Loucy (cell line): ENCODE measurements around the gene GPR75.

Experiments used
- H2AFZ ChIP-seq: fragments of 200-600 bp; sonication (generic); 2 replicates; pipeline ENCODE4 v1.6.0; 2016; ENCODE audit warnings: antibody characterized with exemption, mild to moderate bottlenecking, low read length, moderate library complexity
- H3F3A ChIP-seq: fragments of 200-600 bp; 2 replicates; pipeline ENCODE4 v1.6.0; 2016; ENCODE audit warnings: antibody characterized with exemption, low read depth, mild to moderate bottlenecking
- H3K27me3 ChIP-seq: fragments of 200-600 bp; sonication (generic); 2 replicates; pipeline ENCODE4 v1.6.1; 2014; ENCODE audit warnings: low read length, mild to moderate bottlenecking; ENCODE audit not compliant: insufficient read depth, poor library complexity, severe bottlenecking
- H3K36me3 ChIP-seq: fragments of 200-600 bp; sonication (generic); 2 replicates; pipeline ENCODE4 v1.6.1; 2016; ENCODE audit warnings: low read length; ENCODE audit not compliant: insufficient read depth
- H3K4me1 ChIP-seq: fragments of 200-600 bp; sonication (generic); 2 replicates; pipeline ENCODE4 v1.5.1; 2014; ENCODE audit warnings: low read length, mild to moderate bottlenecking; ENCODE audit not compliant: insufficient read depth, poor library complexity, severe bottlenecking
- H3K4me2 ChIP-seq: fragments of 200-600 bp; sonication (generic); 2 replicates; pipeline ENCODE4 v1.6.0; 2014; ENCODE audit warnings: antibody characterized with exemption, low read length, low read depth, mild to moderate bottlenecking; ENCODE audit not compliant: poor library complexity, severe bottlenecking
- H3K4me3 ChIP-seq: fragments of 200-600 bp; sonication (generic); 2 replicates; pipeline ENCODE4 v1.5.1; 2014; ENCODE audit warnings: low read length, mild to moderate bottlenecking, mixed read lengths; ENCODE audit not compliant: poor library complexity, severe bottlenecking
- H3K79me2 ChIP-seq: fragments of 200-600 bp; sonication (generic); 2 replicates; pipeline ENCODE4 v1.6.1; 2014; ENCODE audit warnings: low read length; ENCODE audit not compliant: insufficient read depth
- H3K9ac ChIP-seq: fragments of 200-600 bp; sonication (generic); 2 replicates; pipeline ENCODE4 v1.6.0; 2014; ENCODE audit warnings: mild to moderate bottlenecking, low read depth, low read length, moderate library complexity; ENCODE audit not compliant: poor library complexity, severe bottlenecking
- H3K9me2 ChIP-seq: fragments of 200-600 bp; sonication (generic); replicated peaks from 2 replicates; pipeline ENCODE4 v1.6.1; 2016; ENCODE audit warnings: low read depth, low read length, mixed read lengths
- H3K9me3 ChIP-seq: fragments of 200-600 bp; sonication (generic); 2 replicates; pipeline ENCODE4 v1.6.1; 2014; ENCODE audit warnings: mild to moderate bottlenecking, antibody characterized with exemption, low read length, low read depth; ENCODE audit not compliant: insufficient read depth
- H4K20me1 ChIP-seq: fragments of 200-600 bp; sonication (generic); 2 replicates; pipeline ENCODE4 v1.6.0; 2014; ENCODE audit warnings: antibody characterized with exemption, low read length, mild to moderate bottlenecking; ENCODE audit not compliant: insufficient read depth, poor library complexity, severe bottlenecking
- EZH2phosphoT487 ChIP-seq: fragments of 200-600 bp; IDR thresholded peaks from 2 replicates; pipeline ENCODE4 v1.6.1; 2018; ENCODE audit warnings: antibody characterized with exemption, mild to moderate bottlenecking, moderate library complexity, borderline replicate concordance
- TF ChIP-seq, protein P1 (sequence below): fragments of 200-600 bp; sonication (generic); conservative IDR thresholded peaks from 2 replicates; pipeline ENCODE4 v1.5.1; 2014; ENCODE audit warnings: mild to moderate bottlenecking, antibody characterized with exemption, low read length

Gene GPR75

DNA sequence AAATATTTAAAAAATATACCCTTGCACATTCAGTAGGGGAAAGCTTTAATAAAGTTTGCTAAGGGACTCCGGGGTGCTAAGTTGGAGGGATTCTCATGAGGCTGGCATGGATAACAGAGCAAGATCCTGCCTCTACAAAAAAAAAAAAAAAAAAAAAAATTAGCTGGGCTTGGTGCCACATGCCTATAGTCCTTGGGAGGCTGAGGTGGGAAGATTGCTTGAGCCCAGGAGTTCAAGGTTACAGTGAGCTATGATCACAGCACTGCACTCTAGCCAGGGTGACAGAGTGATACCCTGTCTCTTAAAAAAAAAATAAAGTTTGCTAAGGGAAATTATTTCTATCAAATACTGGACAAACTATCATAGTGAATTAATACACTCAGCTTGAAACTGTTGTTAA lies 17.3 kb upstream of the GPR75 start:
- no peak overlapping the region for H2AFZ ChIP-seq
- no peak overlapping the region for H3K4me2 ChIP-seq
- no peak overlapping the region for H3K4me3 ChIP-seq
- H3K4me1 ChIP-seq = no peaks in the 10 kb centered on the region
- no peaks in the 10 kb centered on the region for H3K27me3 ChIP-seq
- no peaks in the 10 kb centered on the region for H3F3A ChIP-seq
- no peaks in the 10 kb centered on the region for H3K9me2 ChIP-seq
- H4K20me1 ChIP-seq = no peaks in the 10 kb centered on the region
- TF ChIP-seq EZH2phosphoT487 = no peak
- TF ChIP-seq, protein P1, sequence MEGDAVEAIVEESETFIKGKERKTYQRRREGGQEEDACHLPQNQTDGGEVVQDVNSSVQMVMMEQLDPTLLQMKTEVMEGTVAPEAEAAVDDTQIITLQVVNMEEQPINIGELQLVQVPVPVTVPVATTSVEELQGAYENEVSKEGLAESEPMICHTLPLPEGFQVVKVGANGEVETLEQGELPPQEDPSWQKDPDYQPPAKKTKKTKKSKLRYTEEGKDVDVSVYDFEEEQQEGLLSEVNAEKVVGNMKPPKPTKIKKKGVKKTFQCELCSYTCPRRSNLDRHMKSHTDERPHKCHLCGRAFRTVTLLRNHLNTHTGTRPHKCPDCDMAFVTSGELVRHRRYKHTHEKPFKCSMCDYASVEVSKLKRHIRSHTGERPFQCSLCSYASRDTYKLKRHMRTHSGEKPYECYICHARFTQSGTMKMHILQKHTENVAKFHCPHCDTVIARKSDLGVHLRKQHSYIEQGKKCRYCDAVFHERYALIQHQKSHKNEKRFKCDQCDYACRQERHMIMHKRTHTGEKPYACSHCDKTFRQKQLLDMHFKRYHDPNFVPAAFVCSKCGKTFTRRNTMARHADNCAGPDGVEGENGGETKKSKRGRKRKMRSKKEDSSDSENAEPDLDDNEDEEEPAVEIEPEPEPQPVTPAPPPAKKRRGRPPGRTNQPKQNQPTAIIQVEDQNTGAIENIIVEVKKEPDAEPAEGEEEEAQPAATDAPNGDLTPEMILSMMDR = no peak
- H3K79me2 ChIP-seq = no peaks in the 10 kb centered on the region
- peaks cover 51% of the 10 kb centered on the region for H3K36me3 ChIP-seq
- no peaks in the 10 kb centered on the region for H3K9me3 ChIP-seq
- no peak overlapping the region for H3K9ac ChIP-seq

DNA sequence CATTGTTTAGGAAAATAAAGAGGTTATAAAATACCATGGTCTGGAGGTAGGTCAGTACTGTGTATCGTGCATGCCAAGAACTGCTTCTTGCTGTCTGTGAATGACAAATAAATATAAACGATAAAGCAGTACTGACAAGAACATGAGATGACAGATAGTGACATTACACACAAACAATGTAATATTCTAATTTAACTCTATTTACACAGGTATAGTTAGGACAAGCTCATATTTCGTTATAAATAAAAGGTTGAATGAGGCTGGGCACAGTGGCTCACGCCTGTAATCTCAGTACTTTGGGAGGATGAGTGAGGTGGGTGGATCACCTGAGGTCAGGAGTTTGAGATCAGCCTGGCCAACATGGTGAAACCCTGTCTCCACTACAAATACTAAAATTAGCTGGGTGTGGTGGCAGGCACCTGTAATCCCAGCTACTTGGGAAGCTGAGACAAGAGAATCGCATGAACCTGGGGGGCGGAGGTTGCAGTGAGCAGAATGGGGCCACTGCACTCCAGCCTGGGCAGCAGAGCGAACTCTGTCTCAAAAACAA lies 14.7 kb upstream of the GPR75 start:
- no peak overlapping the region for H3K4me2 ChIP-seq
- no peak overlapping the region for H2AFZ ChIP-seq
- no peaks in the 10 kb centered on the region for H3K9me3 ChIP-seq
- no peak for TF ChIP-seq EZH2phosphoT487
- TF ChIP-seq, protein P1 = no peak
- H3K4me1 ChIP-seq = no peaks in the 10 kb centered on the region
- no peaks in the 10 kb centered on the region for H3K27me3 ChIP-seq
- no peaks in the 10 kb centered on the region for H3F3A ChIP-seq
- no peak overlapping the region for H3K9ac ChIP-seq
- no peaks in the 10 kb centered on the region for H4K20me1 ChIP-seq
- H3K79me2 ChIP-seq = no peaks in the 10 kb centered on the region
- no peak overlapping the region for H3K4me3 ChIP-seq
- H3K9me2 ChIP-seq = no peaks in the 10 kb centered on the region
- H3K36me3 ChIP-seq = peaks cover 51% of the 10 kb centered on the region

DNA sequence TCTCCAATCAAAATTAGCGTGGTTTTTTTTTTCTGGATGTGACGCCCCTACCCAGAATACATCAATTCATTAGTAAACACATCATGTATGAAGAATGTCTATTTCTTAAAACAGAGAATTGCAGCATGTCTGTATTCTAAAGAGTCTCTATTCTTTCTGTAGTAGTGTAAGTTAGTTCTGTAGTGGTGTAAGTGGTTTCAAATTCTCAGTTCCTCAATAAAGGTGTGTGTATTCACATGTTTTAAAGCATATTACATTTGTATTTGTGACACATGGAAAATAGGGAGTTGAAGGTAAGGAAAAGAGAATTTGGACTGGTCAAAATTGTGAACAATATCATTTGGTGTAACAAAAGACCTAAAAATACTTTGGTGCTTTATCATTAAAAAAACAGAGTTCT lies 8.0 kb upstream of the GPR75 start:
- no peak overlapping the region for H3K4me2 ChIP-seq
- H4K20me1 ChIP-seq = no peaks in the 10 kb centered on the region
- no peaks in the 10 kb centered on the region for H3K79me2 ChIP-seq
- no peak overlapping the region for H3K9ac ChIP-seq
- no peaks in the 10 kb centered on the region for H3K4me1 ChIP-seq
- no peaks in the 10 kb centered on the region for H3K27me3 ChIP-seq
- H3K36me3 ChIP-seq = peaks cover 47% of the 10 kb centered on the region; the same call in 1 of the 2 replicates
- H2AFZ ChIP-seq = no peak overlapping the region
- H3K9me2 ChIP-seq = no peaks in the 10 kb centered on the region
- TF ChIP-seq, protein P1 = no peak
- no peak for TF ChIP-seq EZH2phosphoT487
- H3K4me3 ChIP-seq = no peak overlapping the region
- H3K9me3 ChIP-seq = no peaks in the 10 kb centered on the region
- H3F3A ChIP-seq = no peaks in the 10 kb centered on the region
